ENCODE results near the gene SLC9A4. TPM values are rescaled to one million over a fixed set of nuclear protein-coding genes. Genes with fewer than 3 reads are reported as not detected.

SLC9A4 gene
- total and polyA plus RNA-seq, 10 of the 15 experiments (the other 5 are each of a cell fraction or from before 2014, with no cell fraction given) = 0.10 TPM; not detected in 9

DNA sequence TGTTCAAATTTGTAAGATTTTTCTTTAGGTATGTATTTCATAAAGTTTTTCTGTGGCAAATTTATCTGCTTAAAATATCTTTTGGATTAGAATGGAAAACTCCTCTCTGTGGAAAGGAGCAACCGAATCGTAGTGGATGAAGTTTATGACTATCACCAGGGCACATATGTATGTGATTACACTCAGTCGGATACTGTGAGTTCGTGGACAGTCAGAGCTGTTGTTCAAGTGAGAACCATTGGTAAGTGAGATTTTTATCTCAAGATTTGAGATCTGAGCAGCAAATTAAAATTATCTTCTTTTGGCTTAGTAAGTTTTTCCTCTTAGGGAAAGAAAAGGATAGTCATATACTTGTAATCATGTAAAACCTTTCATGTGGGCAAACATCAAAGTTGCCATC is 35.9 kb upstream of the SLC9A4 start:
- ChIA-PET RAD21 (ENCODE audit: unreplicated experiment) (interaction anchor here (1.1 to 3.1 kb wide), 5 partner anchors 12 to 608 kb away, joined by 3 to 15 read pairs (median 5); no protein-coding TSS in a partner anchor), POLR2A (interaction anchor here (1.7 kb wide), 1 partner anchor 79 kb away, joined by 7 read pairs; no protein-coding TSS in a partner anchor), CTCF (interaction anchor here (0.6 to 5.8 kb wide), 7 partner anchors 13 to 1027 kb away, joined by 3 to 34 read pairs (median 4); no protein-coding TSS in a partner anchor), SMC1A (ENCODE audit: uncharacterized antibody, unreplicated experiment) (interaction anchor here (0.7 to 5.0 kb wide), 7 partner anchors 11 to 342 kb away, joined by 3 to 24 read pairs (median 3); no protein-coding TSS in a partner anchor)
- Histone ChIP-seq H3K4me1 (ENCODE audit: control insufficient read depth, insufficient read depth, low read length) (peaks cover 21% of the 10 kb centered on the region), H2AFZ (ENCODE audit: control insufficient read depth, low read depth, low read length) (no peak overlapping the region), H3K27me3 (replicated peaks in 1 of 2; ENCODE audit: control insufficient read depth in 2 of 2, insufficient read depth in 2 of 2, low read length in 1 of 2) (no peaks in the 10 kb centered on the region), H3K36me3 (ENCODE audit: control insufficient read depth in 2 of 2, insufficient read depth in 2 of 2, low read length in 1 of 2) (no peaks in the 10 kb centered on the region), H4K20me1 (ENCODE audit: control insufficient read depth, insufficient read depth) (no peaks in the 10 kb centered on the region), H3K9me3 (replicated peaks; ENCODE audit: control insufficient read depth, insufficient read depth, low read length) (no peaks in the 10 kb centered on the region; the same call in 2 of the 3 replicates), H3K79me2 (ENCODE audit: control insufficient read depth, insufficient read depth, low read length) (no peaks in the 10 kb centered on the region), H3K9ac (ENCODE audit: control insufficient read depth, insufficient read depth, low read length) (no peak overlapping the region), H3K4me2 (ENCODE audit: control insufficient read depth, insufficient read depth) (no peak overlapping the region), H3K4me3 (no peak overlapping the region), H3K27ac (ENCODE audit: control insufficient read depth, insufficient read depth) (peak overlapping the region; percentile 42; the same call in 1 of the 2 replicates)
- BruUV-seq (replicated peaks) = no TSS peak
- intact Hi-C loops (cut with micrococcal nuclease; ENCODE audit: unreplicated experiment) (loop anchor here (5.0 kb wide), 1 partner anchor 355 kb away; no protein-coding TSS in a partner anchor), in situ Hi-C loops (cut with MboI) (no loop called here)
- TF ChIP-seq TCF7 (IDR thresholded peaks at IDR 0.05; ENCODE audit: borderline replicate concordance) (0 out of 2 replicates have a peak, but pooled peaks have one; percentile 41), SMAD5 (IDR thresholded peaks at IDR 0.05; ENCODE audit: low read depth) (no peak), RUNX3 (IDR thresholded peaks at IDR 0.05; ENCODE audit: low read length) (0 out of 2 replicates have a peak, but pooled peaks have one; percentile 21), SREBF2 (IDR thresholded peaks at IDR 0.05; ENCODE audit: low read length) (no peak)
- DNase-seq (ENCODE audit: low read depth, low spot score) (no peak), ATAC-seq (no peak), FAIRE-seq (no peak)
- 58% methylated on average over 4 of the region's 4 CpGs for WGBS (ENCODE audit: insufficient coverage, insufficient replicate concordance, low lambda C conversion rate, missing lambda C conversion rate)

DNA sequence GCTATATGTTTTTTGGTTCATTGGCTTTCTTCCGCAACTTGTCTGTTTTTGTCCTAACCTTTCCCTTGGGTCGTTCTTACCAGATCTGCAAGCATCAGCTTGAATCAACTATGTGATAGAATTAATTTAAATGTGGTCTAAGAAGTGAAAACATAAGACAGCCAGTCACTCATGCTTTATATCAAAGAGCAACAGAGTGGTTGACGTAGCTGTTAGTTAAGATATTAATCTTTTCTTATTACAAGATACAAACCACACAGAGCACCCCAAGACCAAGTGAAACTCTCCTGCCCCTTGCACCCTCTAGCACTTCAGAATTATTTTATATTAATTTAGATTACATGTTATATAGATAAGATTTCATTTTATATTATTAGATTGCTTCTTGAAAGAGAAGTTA is 34.9 kb upstream of the SLC9A4 start:
- H3K36me3 ChIP-seq (ENCODE audit: control insufficient read depth in 2 of 2, insufficient read depth in 2 of 2, low read length in 1 of 2) = no peaks in the 10 kb centered on the region
- ChIA-PET POLR2A (no interaction called here), SMC1A (ENCODE audit: uncharacterized antibody, unreplicated experiment) (interaction anchor here (0.9 to 5.0 kb wide), 4 partner anchors 12 to 198 kb away, joined by 3 to 24 read pairs (median 4); no protein-coding TSS in a partner anchor)

More for the DNA sequence above, 34.9 kb upstream of the SLC9A4 start:
- Histone ChIP-seq H3K27ac (ENCODE audit: control insufficient read depth, insufficient read depth) (no peak overlapping the region), H3K27me3 (replicated peaks in 1 of 2; ENCODE audit: control insufficient read depth in 2 of 2, insufficient read depth in 2 of 2, low read length in 1 of 2) (no peaks in the 10 kb centered on the region), H3K4me2 (ENCODE audit: control insufficient read depth, insufficient read depth) (no peak overlapping the region), H4K20me1 (ENCODE audit: control insufficient read depth, insufficient read depth) (no peaks in the 10 kb centered on the region), H3K4me1 (ENCODE audit: control insufficient read depth, insufficient read depth, low read length) (peaks cover 24% of the 10 kb centered on the region), H3K79me2 (ENCODE audit: control insufficient read depth, insufficient read depth, low read length) (no peaks in the 10 kb centered on the region), H2AFZ (ENCODE audit: control insufficient read depth, low read depth, low read length) (no peak overlapping the region), H3K9me3 (replicated peaks; ENCODE audit: control insufficient read depth, insufficient read depth, low read length) (no peaks in the 10 kb centered on the region; the same call in 2 of the 3 replicates), H3K4me3 (no peak overlapping the region), H3K9ac (ENCODE audit: control insufficient read depth, insufficient read depth, low read length) (no peak overlapping the region)
- no peak for FAIRE-seq
- intact Hi-C loops (cut with micrococcal nuclease; ENCODE audit: unreplicated experiment) = loop anchor here (5.0 kb wide), 1 partner anchor 356 kb away; no protein-coding TSS in a partner anchor
- TF ChIP-seq, protein P1, sequence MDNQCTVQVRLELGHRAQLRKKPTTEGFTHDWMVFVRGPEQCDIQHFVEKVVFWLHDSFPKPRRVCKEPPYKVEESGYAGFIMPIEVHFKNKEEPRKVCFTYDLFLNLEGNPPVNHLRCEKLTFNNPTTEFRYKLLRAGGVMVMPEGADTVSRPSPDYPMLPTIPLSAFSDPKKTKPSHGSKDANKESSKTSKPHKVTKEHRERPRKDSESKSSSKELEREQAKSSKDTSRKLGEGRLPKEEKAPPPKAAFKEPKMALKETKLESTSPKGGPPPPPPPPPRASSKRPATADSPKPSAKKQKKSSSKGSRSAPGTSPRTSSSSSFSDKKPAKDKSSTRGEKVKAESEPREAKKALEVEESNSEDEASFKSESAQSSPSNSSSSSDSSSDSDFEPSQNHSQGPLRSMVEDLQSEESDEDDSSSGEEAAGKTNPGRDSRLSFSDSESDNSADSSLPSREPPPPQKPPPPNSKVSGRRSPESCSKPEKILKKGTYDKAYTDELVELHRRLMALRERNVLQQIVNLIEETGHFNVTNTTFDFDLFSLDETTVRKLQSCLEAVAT (IDR thresholded peaks at IDR 0.05) = no peak
- no peak for TF ChIP-seq NFXL1 (IDR thresholded peaks at IDR 0.05; ENCODE audit: borderline replicate concordance)
- ATAC-seq = no peak
- CTCF ChIA-PET = interaction anchor here (0.8 to 5.8 kb wide), 5 partner anchors 10 to 1019 kb away, joined by 3 to 34 read pairs (median 4); no protein-coding TSS in a partner anchor
- WGBS (ENCODE audit: insufficient coverage, insufficient replicate concordance, low lambda C conversion rate, missing lambda C conversion rate) = 57% methylated on average over 3 of the region's 3 CpGs
- DNase-seq (ENCODE audit: low read depth, low spot score) = no peak
- in situ Hi-C loops (cut with MboI) = no loop called here
- RAD21 ChIA-PET (ENCODE audit: unreplicated experiment) = interaction anchor here (2.2 to 3.1 kb wide), 3 partner anchors 10 to 198 kb away, joined by 5 to 15 read pairs (median 6); no protein-coding TSS in a partner anchor
- BruUV-seq (replicated peaks) = no TSS peak
